ENCODE measurements around the gene SYNDIG1L. TPM values are rescaled to one million over a fixed set of nuclear protein-coding genes. Genes with fewer than 3 reads are reported as not detected.

The SYNDIG1L gene
- total and polyA plus RNA-seq, 2 donors (not counting 3 experiments of a cell fraction or from before 2014, with no cell fraction given), result not detected

DNA sequence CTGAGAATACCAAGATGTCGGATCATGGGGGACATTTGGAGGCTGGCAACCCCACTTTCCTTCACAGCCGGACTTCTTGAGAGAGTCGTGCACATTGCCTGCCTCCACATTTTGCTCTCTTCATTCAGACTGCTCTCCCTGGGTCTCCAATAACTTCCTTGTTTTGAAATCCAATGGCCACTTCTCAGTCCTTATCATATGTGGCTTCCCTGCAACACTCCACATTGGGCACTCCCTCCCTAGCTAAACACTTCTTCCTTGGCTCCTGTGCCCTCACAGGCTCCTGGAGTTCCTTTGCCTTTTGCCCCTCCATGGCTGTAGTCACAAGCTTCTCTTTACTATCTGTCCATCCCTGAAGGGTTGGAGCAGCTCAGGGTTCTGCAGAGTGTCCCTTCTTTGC, 37.0 kb upstream of the SYNDIG1L start:
- H3K9ac ChIP-seq (replicated peaks; ENCODE audit: extremely low read depth, insufficient read depth, low read length), result no peak overlapping the region
- FAIRE-seq (no peak), DNase-seq (ENCODE audit: low read depth, low spot score) (no peak)
- no TSS peak for BruUV-seq (replicated peaks)
- H3K9me3 ChIP-seq (replicated peaks; ENCODE audit: control insufficient read depth, insufficient read depth, low read length), result no peaks in the 10 kb centered on the region
- intact Hi-C loops (cut with micrococcal nuclease), result loop anchor here (5.0 kb wide), 1 partner anchor 279 kb away; no protein-coding TSS in a partner anchor
- dilution Hi-C loops (cut with MboI; ENCODE audit: extremely low pct_ligation_motif_present, low sequenced_read_pairs), result no loop called here
- peaks cover 0 to 3% of the 10 kb centered on the region in 2 experiments for H3K27me3 ChIP-seq (ENCODE audit: control insufficient read depth in 2 of 2, insufficient read depth in 2 of 2, low read length in 2 of 2)
- no peak overlapping the region for H2AFZ ChIP-seq (ENCODE audit: low read depth, low read length)
- ChIA-PET CTCF (no interaction called here), POLR2A (no interaction called here)
- H3K9me1 ChIP-seq (replicated peaks; ENCODE audit: control insufficient read depth, extremely low read depth, insufficient read depth, low read length), result no peaks in the 10 kb centered on the region
- no peak overlapping the region for H3K4me2 ChIP-seq (ENCODE audit: insufficient read depth, low read length)
- no peaks in the 10 kb centered on the region for H3K79me2 ChIP-seq (ENCODE audit: control insufficient read depth, insufficient read depth, low read length)
- peaks cover 8% of the 10 kb centered on the region for H3K4me1 ChIP-seq (ENCODE audit: control insufficient read depth, extremely low read depth, insufficient read depth, low read length)
- no peaks in the 10 kb centered on the region for H4K20me1 ChIP-seq (replicated peaks; ENCODE audit: control insufficient read depth, extremely low read depth, insufficient read depth, low read length)
- no peak overlapping the region for H3K4me3 ChIP-seq (replicated peaks in 1 of 3; ENCODE audit: insufficient read depth in 1 of 3, low read depth in 1 of 3, low read length in 3 of 3)
- no peak overlapping the region for H3K27ac ChIP-seq (ENCODE audit: insufficient read depth, low read depth, low read length)
- TF ChIP-seq FOS (IDR thresholded peaks at IDR 0.05; ENCODE audit: borderline replicate concordance, insufficient read depth, low read length) (no peak), MYC (IDR thresholded peaks at IDR 0.05; ENCODE audit: low read depth, low read length) (no peak), POLR2AphosphoS5 (IDR thresholded peaks at IDR 0.05; ENCODE audit: insufficient read depth, low read depth, low read length) (no peak), POLR2A (IDR thresholded peaks at IDR 0.05; ENCODE audit: low read depth, low read length) (no peak), CTCF (IDR thresholded peaks at IDR 0.05; ENCODE audit: extremely low read depth in 1 of 2, insufficient read depth in 1 of 2, low read depth in 1 of 2, low read length in 2 of 2) (no peak), EZH2 (IDR thresholded peaks at IDR 0.05; ENCODE audit: borderline replicate concordance, low read depth, low read length, severe bottlenecking) (no peak), GATA2 (IDR thresholded peaks at IDR 0.05; ENCODE audit: insufficient read depth, insufficient read length, low read depth, low read length) (no peak)
- TF ChIP-seq, protein P1, sequence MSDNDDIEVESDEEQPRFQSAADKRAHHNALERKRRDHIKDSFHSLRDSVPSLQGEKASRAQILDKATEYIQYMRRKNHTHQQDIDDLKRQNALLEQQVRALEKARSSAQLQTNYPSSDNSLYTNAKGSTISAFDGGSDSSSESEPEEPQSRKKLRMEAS (IDR thresholded peaks at IDR 0.05; ENCODE audit: insufficient read depth, insufficient read length), result no peak
- no peaks in the 10 kb centered on the region for H3K36me3 ChIP-seq (ENCODE audit: control insufficient read depth in 2 of 2, extremely low read depth in 1 of 2, insufficient read depth in 2 of 2, low read length in 2 of 2)
